ENCODE data around the gene RNF157. TPM values are rescaled to one million over a fixed set of nuclear protein-coding genes. Genes with fewer than 3 reads are reported as not detected.

RNF157 gene
- total RNA-seq, 2 donors from 2014 or later, result 9.6 to 11.2 TPM

GRCh38 chr17:76272541-76273444, 32.5 kb upstream of the RNF157 start:
- Mint-ChIP-seq H3K27ac (peak overlapping the region; percentile 30), H3K4me3 (no peak overlapping the region), H3K27me3 (ENCODE audit: insufficient read depth) (no peaks in the 10 kb centered on the region), H3K36me3 (ENCODE audit: low read depth) (peaks cover 11% of the 10 kb centered on the region), H3K9me3 (no peaks in the 10 kb centered on the region), H3K4me1 (peaks cover 10% of the 10 kb centered on the region)
- TF ChIP-seq CTCF (conservative IDR thresholded peaks at IDR 0.05), result no peak
- no peak overlapping the region for H3K9ac ChIP-seq (ENCODE audit: extremely low read depth, low read length, poor library complexity, severe bottlenecking)
- H3K36me3 ChIP-seq (ENCODE audit: control insufficient read depth, insufficient read depth, low read length), result peaks cover 11% of the 10 kb centered on the region
- no peaks in the 10 kb centered on the region for H3K9me3 ChIP-seq (ENCODE audit: control insufficient read depth, low read length)
- H3K4me1 ChIP-seq (ENCODE audit: control insufficient read depth, insufficient read depth, low read length), result peaks cover 10% of the 10 kb centered on the region
- H3K27me3 ChIP-seq (ENCODE audit: control insufficient read depth, insufficient read depth, low read length, poor library complexity, severe bottlenecking), result no peaks in the 10 kb centered on the region
- 80 to 90% methylated on average over 3 to 18 of the region's 19 CpGs for WGBS, 2 experiments (ENCODE audit: insufficient coverage in 1 of 2, insufficient read length in 1 of 2)
- H3K4me3 ChIP-seq (ENCODE audit: low read length), result no peak overlapping the region
- H3K27ac ChIP-seq (ENCODE audit: low read depth, low read length), result peak overlapping the region; percentile 57
- no peak for DNase-seq

- peak overlapping the region; percentile 57 for H3K27ac ChIP-seq (ENCODE audit: low read depth, low read length)
- H3K4me1 ChIP-seq (ENCODE audit: control insufficient read depth, insufficient read depth, low read length), result peaks cover 14% of the 10 kb centered on the region
- H3K4me3 Mint-ChIP-seq, result no peak overlapping the region
- H3K9me3 ChIP-seq (ENCODE audit: control insufficient read depth, low read length), result no peaks in the 10 kb centered on the region
- H3K9ac ChIP-seq (ENCODE audit: extremely low read depth, low read length, poor library complexity, severe bottlenecking), result no peak overlapping the region
- H3K9me3 Mint-ChIP-seq, result no peaks in the 10 kb centered on the region
- no peaks in the 10 kb centered on the region for H3K27me3 Mint-ChIP-seq (ENCODE audit: insufficient read depth)
- H3K36me3 ChIP-seq (ENCODE audit: control insufficient read depth, insufficient read depth, low read length), result peaks cover 18% of the 10 kb centered on the region
- H3K27ac Mint-ChIP-seq, result peak overlapping the region; percentile 30
- H3K4me1 Mint-ChIP-seq, result peaks cover 16% of the 10 kb centered on the region
- peaks cover 14% of the 10 kb centered on the region for H3K36me3 Mint-ChIP-seq (ENCODE audit: low read depth)
- peak; percentile 87 for DNase-seq
- peak; percentile 45 for TF ChIP-seq CTCF (conservative IDR thresholded peaks at IDR 0.05)
- H3K27me3 ChIP-seq (ENCODE audit: control insufficient read depth, insufficient read depth, low read length, poor library complexity, severe bottlenecking), result no peaks in the 10 kb centered on the region
- WGBS, 2 experiments (ENCODE audit: insufficient coverage in 1 of 2, insufficient read length in 1 of 2), result 78 to 79% methylated on average over 20 to 38 of the region's 38 CpGs
- H3K4me3 ChIP-seq (ENCODE audit: low read length), result no peak overlapping the region
Observed at GRCh38 chr17:76271669-76272540, 31.6 kb upstream of the RNF157 start.

- Histone ChIP-seq H3K36me3 (ENCODE audit: control insufficient read depth, insufficient read depth, low read length) (peaks cover 18% of the 10 kb centered on the region), H3K9ac (ENCODE audit: extremely low read depth, low read length, poor library complexity, severe bottlenecking) (no peak overlapping the region), H3K4me1 (ENCODE audit: control insufficient read depth, insufficient read depth, low read length) (peaks cover 19% of the 10 kb centered on the region), H3K4me3 (ENCODE audit: low read length) (no peak overlapping the region), H3K9me3 (ENCODE audit: control insufficient read depth, low read length) (no peaks in the 10 kb centered on the region), H3K27ac (ENCODE audit: low read depth, low read length) (no peak overlapping the region), H3K27me3 (ENCODE audit: control insufficient read depth, insufficient read depth, low read length, poor library complexity, severe bottlenecking) (no peaks in the 10 kb centered on the region)
- H3K27me3 Mint-ChIP-seq (ENCODE audit: insufficient read depth), result no peaks in the 10 kb centered on the region
- no peak for DNase-seq
- TF ChIP-seq CTCF (conservative IDR thresholded peaks at IDR 0.05), result no peak
- peak overlapping the region; percentile 30 for H3K27ac Mint-ChIP-seq
- no peak overlapping the region for H3K4me3 Mint-ChIP-seq
- H3K4me1 Mint-ChIP-seq, result peaks cover 18% of the 10 kb centered on the region
- 93 to 94% methylated on average over 8 to 13 of the region's 14 CpGs for WGBS, 2 experiments (ENCODE audit: insufficient coverage in 1 of 2, insufficient read length in 1 of 2)
- H3K36me3 Mint-ChIP-seq (ENCODE audit: low read depth), result peaks cover 14% of the 10 kb centered on the region
- H3K9me3 Mint-ChIP-seq, result no peaks in the 10 kb centered on the region
Observed at GRCh38 chr17:76270770-76271668, 30.7 kb upstream of the RNF157 start.

All from endodermal cell (in vitro differentiated cells).